Left lobe of liver (tissue), 2 donors: Measurements from ENCODE around the gene FRMD1. TPM values are rescaled to one million over a fixed set of nuclear protein-coding genes. Genes with fewer than 3 reads are reported as not detected.
"Not testable (repeated sequence)": the region's sequence is repeated elsewhere in the genome, so short reads cannot be mapped to it uniquely, and the experiment has no call there.

ENCODE experiments used
- ATAC-seq: fragments of 200-7000 bp; cut with Tn5 transposase; one replicate; pipeline ENCODE4 v1.9.1; 2020; ENCODE audit warnings: mild to moderate bottlenecking, moderate library complexity
- DNase-seq: peaks from one replicate; pipeline ENCODE4 v3.0.0-alpha.2; 2020; ENCODE audit warnings: low spot score
- total RNA-seq: library from RNA; stranded (reverse); gene quantifications from one replicate; pipeline ENCODE4 v1.2.1, GENCODE V29; 2021
- donor health status: DM: no; HTN: no; CAD: no; lungs with moderate emphysema.
- donor health status: DM: no; HTN: yes; CAD: no.

The FRMD1 gene
- total RNA-seq, 1 donor from 2014 or later = 0.10 TPM

DNA sequence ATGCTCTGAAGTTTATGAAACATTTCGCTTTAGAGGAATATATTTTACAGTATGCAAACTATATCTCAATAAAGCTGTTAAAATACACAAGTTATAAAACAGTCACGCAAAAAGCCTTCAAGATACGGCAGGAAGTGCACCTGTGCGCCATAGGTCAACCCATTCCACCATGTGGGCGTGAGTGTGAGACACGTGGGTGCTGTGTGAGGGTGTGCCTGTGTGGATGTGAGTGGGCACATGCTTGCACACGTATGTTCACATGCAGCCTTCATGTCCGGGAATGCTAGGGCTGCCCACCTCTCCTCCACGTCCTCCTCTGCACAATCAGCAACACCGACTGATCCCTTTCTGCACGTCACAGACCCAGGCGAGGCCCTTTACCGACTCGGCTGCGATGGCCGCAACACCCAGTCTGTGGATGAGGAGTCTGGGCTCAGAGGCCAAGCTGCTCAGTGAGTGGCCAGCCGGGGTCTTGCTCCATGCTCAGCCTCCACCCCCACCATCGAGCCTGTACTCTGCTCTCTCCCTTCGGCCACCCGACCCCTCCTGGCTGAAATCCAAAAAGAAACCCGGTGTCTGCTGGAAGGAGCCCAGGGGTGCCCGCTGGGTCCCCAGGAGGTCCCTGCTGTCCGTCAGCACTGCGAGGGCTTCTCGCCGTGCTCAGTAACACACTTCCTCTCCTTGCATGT lies 3.0 kb upstream of the FRMD1 start:
- ATAC-seq = no peak
- no peak for DNase-seq

DNA sequence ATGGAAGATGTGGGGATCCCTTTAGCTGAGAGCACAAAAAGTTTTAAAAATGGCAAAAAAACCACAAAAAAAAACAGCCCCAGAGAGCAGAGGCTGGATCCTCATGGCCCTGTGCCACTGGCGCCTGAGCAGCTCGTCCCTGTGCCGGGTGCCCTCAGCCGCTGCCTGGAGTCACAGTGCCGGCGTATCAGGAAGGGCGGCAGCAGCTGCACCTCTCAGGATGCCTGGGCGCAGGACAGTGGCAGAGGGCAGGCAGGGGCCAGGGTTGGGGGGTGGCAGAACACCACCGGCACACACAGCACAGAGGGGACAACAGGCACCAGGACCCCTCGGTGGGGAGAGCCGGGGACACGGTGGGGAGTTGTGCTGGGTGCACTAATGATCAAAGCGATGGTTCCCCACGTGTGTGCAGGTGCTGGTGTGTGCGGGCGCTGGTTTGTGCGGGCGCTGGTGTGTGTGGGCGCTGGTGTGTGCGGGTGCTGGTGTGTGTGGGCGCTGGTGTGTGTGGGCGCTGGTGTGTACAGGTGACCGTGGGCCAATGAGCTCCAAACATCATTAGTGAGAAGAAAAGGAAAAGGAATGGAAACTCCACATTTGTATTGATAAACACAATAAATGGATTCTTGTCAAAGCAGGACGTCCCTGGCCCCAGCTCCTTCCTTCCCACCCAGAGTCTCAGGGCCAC lies 1.5 kb upstream of the FRMD1 start:
- DNase-seq (no peak), ATAC-seq (no peak)

DNA sequence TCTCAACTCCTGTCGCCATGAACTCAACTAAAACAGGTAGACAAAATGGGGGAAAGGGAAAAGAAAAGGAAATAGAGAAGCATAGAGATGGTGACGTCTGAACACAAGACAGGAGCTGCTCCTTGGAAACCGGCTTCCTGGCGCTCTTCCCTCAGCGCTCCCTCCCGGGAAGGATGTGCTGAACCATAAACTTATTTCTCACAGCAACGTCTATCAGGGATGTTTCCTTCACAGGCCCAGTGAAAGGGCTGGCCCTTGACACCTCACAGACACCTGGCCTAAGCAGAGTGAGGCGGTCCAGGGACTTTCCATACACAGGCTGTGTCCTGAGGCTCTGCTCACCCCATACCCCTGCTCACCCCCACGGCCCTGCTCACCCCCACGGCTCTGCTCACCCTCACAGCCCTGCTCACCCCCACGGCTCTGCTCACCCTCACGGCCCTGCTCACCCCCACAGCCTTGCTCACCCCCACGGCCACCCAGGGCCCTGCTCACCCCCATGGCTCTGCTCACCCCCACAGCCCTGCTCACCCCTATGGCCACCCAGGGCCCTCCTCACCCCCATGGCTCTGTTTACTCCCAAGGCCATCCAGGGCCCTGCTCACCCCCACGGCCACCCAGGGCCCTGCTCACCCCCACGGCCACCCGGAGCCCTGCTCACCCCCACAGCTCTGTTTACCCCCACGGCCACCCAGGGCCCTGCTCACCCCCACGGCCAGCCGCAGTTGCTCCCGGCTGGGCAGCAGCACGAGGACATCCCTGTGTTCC lies 653 bp downstream of the FRMD1 start:
- ATAC-seq (no peak), DNase-seq (no peak)

DNA sequence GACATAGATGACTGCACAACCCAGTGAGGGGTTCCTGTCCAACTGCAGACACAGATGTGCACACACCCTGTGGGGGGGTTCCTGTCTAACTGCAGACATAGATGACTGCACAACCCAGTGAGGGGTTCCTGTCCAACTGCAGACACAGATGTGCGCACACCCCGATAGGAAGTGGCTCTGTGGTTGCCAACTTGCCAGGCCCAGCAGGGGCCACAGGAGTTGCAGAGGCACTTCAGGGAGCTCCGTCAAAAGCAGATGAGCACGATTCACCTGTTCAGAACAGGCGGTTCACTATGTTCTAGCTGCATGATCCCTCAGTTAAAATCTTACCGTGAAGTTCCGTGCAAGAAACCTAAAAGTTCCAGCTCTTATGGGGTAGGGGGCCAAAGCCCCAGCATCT lies 1.6 kb downstream of the FRMD1 start:
- not testable (repeated sequence) for ATAC-seq

DNA sequence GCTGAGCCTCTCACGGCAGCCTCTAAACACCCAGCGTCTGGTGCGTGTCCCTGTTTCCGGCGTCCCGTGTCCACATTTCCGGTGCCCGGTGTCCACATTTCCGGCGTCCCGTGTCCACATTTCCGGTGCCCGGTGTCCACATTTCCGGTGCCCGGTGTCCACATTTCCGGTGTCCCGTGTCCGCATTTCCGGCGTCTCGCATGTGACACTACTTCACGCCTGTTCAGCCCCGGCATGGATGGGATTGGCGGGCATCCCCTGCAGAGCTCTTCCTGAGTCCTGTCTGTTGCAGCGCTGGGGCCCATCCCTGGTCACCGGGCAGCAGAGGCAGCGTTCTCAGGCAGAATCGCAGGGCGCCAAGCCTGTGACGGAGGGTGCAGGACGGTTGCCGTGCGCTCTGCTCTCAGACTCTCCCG lies 3.2 kb downstream of the FRMD1 start:
- ATAC-seq (no peak), DNase-seq (no peak)

More for the DNA sequence above, 1.6 kb downstream of the FRMD1 start:
- not testable (repeated sequence) for DNase-seq

DNA sequence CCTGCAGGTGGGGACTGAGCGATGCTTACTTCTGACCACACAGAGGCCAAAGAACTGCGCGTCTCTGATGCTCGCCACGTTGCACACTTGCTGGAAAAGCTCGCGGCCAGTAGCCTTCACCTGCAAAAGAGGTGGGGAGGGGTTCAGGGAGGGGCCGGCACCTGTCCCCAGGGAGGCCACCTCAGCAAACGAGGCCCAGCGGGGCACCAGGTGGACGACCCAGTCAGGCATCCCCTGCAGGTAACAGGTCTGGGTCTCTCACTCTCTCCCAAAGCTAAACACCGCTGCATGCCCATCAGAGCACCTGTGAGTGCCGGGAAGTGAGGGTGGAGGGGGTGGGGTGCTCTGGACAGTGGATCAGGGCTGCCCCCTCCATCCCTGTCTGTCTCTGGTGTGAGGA lies 3.8 kb downstream of the FRMD1 start:
- no peak for DNase-seq
- ATAC-seq = no peak

DNA sequence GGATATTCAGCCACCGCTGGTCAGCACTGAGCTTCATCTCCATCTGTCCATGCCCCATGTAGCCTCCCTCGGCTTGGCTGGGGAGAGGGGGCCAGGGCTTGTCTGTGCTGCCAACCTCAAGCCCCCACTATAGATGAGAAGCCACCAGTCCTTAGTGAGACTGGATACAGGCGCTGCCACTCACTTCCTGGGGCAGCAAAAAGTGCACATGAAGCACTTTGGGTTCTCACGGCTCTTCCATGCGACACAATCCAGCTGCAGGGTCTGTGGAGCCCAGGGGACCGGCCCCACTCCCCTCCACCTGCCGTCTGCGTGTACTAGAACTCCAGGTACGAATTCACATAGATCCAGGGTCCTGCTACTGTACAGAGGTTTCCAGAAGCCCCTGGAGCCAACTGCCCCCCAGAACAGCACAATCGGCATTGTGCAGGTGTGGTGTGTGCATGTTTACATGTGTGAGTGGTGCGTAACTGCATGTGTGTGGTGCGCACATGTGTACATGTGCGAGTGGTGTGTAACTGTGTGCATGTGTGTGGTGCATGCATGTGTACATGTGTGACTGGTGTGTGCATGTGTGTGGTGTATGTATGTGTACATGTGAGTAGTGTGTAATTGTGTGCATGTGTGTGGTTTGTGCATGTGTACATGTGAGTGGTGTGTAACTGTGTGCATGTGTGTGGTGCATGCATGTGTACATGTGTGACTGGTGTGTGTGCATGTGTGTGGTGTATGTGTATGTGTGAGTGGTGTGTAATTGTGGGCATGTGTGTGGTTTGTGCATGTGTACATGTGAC lies 4.9 kb downstream of the FRMD1 start:
- DNase-seq (no peak), ATAC-seq (no peak)

DNA sequence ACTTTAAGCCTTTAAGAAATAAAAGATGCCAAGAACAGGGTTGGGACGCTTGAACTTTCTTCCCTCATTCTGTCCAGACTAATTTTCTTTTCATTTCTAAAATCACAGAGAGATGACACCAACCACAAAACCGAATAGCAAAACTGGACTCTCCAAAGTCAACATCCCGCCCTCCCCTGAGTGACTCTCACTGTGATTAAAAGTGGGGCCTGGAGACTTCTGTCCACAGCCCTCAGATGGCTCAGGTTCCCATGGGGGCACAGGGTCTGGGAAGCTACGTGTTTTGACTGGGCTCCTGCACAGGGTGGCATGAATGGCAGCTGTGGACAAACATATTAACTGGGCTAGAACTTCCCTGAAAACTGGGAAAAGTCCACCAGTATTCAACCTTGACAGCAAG lies 6.3 kb downstream of the FRMD1 start:
- DNase-seq = no peak
- no peak for ATAC-seq

DNA sequence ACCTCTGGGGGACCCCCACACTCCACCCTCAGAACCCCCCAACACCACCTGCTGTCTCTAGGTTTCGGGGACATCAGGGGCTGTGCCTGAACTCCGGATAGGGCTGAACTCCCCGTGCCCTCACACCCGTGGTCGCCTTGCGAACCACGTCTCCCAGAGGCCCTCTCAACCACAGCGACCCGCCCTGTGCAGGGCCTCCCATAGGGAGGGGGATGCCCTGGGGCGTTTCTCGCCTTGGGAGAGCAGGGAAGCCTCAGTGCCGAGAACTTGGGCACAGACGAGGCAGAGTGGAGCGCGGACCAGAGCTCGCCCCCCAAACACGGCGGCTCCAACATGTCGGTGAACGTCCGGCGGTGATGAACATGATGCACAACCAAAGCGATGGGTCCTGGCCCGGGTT lies 6.8 kb downstream of the FRMD1 start:
- DNase-seq = no peak
- no peak for ATAC-seq

DNA sequence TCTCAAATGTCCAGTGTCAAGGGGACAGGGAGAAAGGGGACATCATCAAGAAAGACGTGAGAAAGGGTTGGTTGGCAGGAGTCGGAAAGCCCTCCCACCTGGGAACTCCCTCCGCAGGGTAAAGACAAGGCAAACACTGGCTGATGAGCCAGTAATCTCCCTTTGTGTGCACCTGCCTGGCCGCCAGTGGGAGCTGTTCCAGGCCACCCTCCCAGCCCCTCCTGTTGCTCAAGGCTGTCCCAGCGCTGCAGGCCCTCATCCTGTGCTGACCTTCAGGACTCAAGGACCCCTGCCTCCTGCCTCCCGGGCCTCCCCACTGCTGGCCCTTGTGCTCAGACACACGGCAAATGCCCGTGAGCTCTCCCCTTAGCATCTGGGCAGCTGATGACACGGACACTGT lies 7.4 kb downstream of the FRMD1 start:
- ATAC-seq (no peak), DNase-seq (no peak)

DNA sequence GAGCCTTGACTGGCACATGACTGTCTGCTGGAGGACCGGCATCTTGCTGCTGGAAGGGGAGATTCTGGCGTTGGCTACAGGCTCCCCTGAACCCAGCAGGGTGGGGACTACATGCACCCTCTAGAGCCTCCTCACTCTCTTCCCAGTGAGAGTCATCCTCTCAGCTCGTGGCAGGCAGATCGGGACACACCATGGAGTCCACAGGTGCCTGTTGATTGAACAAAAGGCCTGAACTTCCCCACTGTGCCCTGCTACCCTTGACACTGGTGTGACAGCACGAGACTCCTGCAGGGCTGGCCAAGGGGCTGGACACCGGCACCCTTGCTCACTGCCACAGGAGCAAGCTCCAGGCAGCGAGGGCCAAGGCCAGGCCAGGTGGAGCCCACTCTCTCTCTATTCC lies 8.2 kb downstream of the FRMD1 start:
- no peak for ATAC-seq
- DNase-seq = no peak

DNA sequence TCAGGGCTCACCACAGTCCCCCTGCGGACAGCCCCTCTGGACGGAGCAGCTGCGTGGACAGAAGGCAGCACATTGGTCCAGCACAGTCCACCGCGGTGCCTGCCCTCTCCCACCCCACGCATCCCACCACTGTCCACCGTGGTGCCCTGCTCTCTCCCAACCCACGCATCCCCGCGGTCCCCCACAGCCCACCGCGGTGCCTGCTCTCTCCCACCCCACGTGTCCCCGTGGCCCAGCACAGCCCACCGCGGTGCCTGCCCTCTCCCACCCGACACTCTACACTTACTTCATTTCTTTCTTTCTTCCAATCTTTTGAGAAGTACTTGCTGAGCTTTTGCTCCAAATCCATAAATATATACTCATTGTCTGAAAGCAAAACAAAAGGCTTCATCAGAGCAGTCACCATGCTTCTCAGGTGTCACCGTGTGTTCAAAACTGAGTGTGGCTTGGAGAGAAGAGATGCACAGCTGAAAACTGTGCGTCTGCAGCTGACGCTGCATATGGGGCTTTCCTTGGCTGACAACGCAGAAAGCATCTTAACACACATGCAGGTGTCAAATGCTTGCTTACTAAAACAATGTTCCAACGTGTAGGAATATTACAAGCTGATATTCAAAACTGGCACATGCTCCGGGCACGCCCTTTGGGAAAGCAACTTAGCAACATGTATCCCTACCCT lies 11.8 kb downstream of the FRMD1 start:
- DNase-seq = no peak
- no peak for ATAC-seq

DNA sequence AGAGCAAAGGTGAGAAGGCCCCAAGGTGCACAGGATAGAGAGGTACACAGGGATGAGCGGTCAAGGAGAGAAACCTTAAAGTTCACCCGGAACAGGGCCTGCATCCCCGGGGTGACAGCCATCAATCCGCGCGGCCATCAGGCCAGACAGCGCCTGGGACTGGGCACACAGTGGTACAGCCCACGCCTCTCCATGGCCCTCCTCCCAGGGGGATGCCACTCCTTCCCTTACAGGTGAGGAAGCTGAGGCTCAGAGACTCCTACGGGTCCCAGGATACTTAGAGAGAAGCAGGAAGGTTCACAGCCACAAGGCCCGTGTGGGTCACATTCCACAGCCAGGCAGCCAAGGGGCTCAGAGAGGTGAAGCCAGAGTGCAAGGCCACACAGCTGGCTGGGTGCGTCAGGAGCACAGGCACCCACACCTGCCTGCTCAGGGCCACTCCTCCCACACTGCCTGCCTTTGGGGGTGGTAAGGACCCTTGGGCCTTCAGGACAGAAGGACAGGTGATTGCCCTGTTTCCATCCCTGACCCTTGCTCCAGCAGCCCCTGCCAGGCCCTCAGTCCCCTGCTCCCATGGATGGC lies 14.7 kb downstream of the FRMD1 start:
- no peak for ATAC-seq

DNA sequence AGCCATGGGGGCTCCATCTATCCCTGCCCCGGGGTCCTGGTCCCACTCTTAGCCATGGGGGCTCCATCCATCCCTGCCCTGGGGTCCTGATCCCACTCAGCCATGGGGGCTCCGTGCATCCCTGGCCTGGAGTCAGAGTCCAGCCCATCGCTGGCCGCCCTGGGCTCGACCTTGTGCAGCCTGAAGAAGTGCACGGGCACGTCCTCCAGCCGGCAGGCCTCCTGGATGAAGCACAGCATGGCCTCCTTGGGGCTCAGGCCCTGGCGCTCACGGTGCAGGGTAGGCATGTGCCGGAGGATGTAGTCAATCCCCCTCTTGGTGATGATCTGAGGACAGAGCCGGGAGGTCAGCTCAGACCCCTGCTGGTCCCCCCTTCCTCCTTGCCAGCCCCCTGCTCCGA lies 15.6 kb downstream of the FRMD1 start:
- DNase-seq (no peak), ATAC-seq (no peak)

More for the DNA sequence above, 14.7 kb downstream of the FRMD1 start:
- DNase-seq = no peak

DNA sequence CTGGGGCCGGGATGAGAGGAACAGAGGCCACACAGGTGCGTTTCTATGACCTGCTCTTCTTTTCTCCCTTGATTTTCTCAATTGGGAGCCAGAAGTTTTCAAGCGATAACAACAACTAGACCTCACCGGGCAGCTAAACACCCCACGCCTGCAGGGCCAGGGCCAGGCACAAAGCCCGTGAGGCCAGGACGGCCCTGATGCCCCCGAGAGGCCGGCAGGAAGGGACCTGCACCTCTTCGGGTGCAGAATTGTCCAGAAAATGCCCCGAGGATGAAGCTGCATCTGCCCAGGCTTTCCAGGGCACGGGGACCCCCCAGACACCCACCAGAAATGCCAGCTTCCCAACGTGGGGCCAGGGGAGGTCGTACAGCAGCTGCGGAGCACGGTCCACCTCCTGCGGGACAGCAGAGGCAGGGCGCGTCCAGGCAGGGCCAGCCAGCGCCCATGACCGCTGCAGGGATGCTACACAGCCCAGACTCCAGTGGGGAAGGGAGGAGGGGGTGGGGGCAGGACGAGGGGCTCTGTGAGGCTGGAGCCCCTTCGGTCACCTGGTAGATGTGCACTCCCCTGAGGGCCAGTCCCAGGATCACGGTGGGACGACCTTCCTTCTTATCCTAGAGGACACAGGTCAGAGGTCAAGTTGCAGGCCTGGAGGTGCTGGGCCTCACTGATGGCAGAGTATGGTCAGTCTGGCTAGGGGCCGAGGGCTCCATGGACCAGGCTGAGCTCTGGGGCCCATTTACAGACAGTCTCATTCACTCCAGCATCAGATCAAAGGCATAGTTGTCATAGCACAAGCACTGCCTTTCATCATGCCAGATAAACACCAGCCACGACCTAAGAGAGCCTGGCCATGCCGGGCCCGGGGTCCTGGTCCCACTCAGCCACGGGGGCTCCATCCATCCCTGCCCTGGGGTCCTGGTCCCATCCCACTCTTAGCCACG lies 16.4 kb downstream of the FRMD1 start:
- no peak for DNase-seq
- ATAC-seq = no peak

DNA sequence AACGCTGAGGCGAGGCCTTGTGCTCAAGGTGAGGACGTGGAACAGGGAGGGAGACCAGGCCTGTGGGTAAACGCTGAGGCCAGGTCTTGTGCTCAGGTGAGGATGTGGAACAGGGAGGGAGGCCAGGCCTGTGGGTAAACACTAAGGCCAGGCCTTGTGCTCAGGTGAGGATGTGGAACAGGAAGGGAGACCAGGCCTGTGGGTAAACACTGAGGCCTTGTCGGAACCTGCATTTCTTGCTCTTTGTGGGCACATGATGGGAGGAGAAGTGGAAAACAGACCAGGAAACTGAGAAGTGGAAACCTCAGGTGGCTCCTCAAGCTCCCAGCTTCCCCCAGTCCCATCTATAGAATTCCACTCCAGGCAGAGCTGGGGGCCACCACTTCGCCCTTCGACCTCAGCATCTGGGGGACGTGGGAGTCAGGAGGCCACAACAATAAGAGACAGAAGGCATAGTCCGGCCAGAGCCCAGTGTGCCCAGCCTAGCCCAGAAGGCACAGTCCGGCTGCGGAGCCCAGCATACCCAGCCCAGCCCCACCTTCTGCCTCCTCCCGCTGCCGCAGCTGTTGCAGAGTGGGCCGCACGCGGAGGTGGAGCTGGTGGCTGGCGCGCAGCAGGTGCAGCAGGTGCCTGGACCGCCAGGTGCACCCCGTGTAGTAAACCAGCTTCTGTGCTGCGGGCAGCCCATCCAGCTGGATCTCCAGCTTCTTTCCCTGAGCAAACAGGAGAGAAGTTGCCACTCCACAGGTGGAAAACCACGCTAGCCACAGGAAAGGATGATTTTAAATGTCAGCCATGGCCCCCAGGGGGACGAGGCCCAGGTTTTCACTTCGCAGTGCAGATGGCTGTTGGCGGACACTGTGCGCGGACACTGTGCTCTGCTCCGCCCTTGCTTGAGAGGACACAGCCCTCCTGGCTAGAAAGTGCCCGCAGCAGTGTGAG lies 17.5 kb downstream of the FRMD1 start:
- ATAC-seq (no peak), DNase-seq (no peak)

DNA sequence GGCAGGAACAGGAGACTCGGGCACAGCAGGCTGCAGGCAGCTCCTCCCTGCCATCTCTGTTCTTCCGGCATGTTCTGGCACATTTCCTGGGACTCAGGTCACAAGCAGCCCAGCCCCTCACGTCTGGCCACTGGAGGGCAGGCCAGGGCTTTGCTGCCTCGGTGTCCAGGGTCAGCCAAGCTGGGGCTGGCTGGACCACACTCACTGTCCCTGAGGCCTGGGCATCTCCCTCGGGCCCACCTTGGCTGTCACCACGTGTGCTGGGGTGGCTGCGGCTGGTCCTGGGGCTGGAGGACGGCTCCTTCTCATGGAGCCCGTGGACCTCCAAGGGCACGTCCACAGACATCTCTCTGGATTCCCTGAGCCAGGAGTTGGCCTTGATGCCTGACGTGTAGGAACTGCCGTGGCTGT lies 18.5 kb downstream of the FRMD1 start:
- DNase-seq (peak; percentile 61), ATAC-seq (peak; percentile 76)
